HG02759 (cell line): ENCODE results near the gene CPLX4.
"Not testable (repeated sequence)": the region's sequence is repeated elsewhere in the genome, so short reads cannot be mapped to it uniquely, and the experiment has no call there.

Experiments used
- ATAC-seq: cut with Tn5 transposase; IDR thresholded peaks from one replicate; pipeline ENCODE4 v1.9.1; 2021; ENCODE audit warnings: mild to moderate bottlenecking, moderate library complexity; ENCODE audit not compliant: unreplicated experiment

CPLX4 gene

DNA sequence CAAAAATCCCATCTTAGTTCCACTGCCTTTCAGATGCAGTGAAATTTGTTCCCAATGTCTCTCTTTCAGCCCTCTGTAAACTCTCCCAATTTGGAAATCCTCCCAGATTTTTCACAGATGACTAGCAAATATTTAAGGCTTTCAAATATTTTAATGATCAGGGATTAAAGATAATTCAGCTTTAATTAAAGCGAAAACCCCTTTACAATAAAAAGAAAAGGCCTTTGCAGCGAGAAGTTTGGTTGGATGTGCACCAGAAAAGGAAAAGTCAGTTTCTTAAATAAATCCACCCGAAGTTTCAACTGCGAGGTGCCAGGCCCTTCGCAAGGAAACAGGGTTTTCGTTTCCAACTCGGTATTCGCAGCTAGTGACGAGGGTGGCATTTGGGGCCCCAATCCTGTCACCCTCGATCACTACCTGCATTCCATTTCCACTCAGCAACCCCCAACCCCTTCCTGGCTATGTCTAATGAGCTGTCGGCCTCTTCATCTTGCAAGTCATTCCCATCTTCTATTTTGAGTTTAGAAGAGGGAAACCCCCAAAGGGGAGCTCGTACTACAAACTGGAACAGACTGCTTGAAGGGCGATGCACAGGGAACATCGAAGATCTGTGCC lies 46.7 kb downstream of the CPLX4 start:
- ATAC-seq, result no peak

DNA sequence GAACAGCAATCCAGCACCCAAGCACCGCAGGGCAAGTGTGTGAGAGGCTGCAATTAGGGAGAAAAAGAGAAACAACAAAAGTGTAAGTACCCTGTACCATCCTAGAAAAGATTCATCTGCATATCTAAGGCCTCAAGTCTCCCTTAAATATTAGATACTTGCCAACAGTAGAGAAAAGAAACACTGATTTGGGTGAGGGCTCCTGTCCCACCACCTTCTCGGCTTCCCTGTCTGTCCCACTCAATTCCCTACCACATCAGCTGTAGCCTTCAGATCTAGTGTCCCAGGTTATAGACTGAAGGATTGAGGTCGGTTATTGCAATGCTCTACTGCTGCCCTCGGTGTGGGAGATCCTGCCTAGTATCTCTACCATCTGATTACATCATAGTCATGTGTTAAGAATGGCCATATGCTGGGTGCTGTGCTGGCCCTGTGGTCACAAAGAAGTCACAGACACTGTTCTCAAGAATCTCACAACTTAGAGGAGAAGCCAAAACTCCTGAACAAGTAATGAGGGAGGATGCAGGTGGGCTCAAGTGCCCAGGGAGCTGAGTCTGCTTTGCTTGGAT lies 47.7 kb downstream of the CPLX4 start:
- ATAC-seq, result no peak

DNA sequence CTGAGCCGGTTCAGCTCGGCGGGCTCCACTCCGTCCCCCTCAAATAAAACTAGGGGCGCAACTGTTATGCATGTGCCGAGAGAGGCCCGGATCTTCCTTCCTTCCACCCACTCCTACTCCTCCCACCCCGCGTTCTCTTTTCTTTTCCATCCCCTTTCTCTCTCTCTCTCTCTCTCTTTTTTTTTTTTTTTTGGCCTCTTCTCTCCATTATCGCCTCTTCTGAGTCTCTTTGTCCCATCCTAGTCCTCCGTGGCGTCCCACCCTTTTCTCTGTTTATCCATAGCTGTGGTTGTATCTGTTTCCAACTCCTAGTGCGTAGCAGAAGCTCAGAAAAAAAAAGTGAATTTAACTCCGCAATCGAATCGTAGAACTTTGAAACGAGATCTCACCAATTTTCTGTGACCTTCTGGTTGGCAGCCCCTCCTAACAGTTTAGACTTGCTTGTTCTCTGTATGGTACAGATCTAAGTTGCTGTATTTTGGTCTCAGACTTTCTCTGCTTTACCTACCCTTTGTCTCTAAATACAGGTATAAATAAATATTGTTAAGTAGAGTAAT lies 48.8 kb downstream of the CPLX4 start:
- ATAC-seq, result no peak

DNA sequence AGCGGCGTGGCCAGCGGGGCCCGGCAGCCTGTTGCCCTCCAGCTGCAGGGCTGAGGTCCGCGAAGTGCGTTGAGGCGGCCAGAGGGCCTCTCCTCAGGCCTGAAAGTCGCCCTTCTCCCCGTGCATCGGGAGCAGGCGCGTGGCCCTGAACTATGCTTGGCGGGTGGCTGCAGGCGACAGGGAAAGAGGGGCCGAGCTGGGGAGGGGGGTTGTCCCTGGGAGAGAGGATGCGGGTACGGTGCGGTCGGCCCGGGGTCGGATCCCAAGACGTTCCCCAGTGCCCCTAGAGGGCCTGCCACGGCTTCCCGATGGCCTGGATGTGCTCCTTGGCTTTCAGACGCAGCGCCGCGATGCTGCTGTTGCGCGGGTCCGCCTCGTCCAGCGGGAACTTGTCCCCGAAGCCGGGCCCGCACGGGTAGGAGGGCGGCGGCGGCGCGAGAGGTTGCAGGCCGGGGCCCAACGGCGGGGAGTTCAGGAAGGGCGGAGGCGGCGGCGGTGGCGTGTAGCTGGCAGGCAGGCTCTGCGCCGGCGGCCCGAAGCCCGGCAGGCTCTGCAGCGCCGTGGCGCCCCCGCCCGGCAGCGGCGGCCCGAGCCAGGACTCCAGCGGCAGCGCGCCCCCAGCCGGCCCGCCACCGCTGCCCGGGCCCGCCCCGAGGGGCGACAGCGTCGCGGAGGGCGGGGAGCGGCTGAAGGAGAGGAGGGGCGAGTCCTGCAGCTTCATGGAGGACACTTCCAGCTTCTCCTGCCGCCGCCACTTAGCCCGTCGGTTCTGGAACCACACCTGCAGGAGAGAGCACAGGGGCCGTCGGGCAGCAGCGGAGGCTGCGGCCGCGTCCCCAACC lies 49.5 kb downstream of the CPLX4 start:
- ATAC-seq, result peak; percentile 58

DNA sequence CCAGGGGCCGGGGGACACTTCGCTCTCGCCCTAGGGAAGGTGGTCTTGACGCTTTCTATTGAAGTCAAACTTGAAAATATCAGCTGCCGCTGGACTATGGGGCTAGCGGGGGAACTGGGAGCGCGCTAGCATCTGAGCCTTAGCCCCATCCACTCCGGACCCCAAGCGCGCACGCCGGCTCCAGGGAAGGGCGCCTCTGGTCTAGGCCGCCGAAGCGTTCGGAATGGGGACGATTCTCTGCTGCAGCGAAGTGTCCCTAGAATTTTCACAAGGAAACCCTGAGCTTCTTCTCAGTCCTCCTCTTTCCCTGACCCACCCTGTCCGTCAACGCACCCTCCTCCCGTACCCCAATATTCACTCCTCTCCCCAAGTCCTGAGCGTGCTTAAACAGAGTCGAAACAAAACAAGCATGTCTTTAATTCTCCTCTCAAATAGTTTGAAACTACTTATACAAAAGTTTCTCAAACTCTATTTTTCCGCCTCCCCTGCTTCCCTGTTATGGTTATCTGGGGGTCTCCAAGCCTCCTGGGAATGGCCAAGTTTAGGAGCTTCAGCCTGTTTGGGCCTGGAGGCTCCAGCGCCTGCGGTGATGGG lies 50.2 kb downstream of the CPLX4 start:
- no peak for ATAC-seq

DNA sequence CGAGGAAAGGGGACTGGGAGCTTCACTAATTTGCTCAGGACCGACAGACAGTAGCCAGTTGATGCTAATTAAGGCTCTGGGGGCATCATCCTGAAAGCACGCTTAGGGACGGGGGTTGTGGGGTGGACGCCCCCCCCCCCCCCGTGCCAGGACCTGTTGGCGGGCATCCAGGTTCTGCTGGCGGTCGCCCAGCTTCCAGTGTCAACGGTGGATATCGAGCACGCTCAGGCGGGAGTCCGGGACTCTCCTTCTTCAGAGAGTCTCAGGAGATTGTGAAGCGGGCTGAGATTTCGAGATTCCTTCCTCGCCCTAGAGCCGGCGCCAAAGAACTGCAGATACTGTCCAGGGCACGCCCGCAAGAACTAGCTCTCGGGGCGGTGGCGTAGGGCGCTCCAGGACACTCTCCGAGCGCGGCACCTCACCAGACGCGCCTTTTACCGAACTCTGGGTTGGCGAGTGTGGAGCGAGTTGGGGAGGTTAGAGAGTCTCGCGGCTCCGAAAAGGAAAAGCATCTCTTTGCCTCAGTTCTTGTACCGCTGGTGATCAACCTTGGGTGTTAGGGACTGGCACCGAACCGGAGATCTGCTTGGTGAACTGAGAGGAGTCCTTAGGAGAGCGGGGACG lies 50.8 kb downstream of the CPLX4 start:
- ATAC-seq, result no peak

DNA sequence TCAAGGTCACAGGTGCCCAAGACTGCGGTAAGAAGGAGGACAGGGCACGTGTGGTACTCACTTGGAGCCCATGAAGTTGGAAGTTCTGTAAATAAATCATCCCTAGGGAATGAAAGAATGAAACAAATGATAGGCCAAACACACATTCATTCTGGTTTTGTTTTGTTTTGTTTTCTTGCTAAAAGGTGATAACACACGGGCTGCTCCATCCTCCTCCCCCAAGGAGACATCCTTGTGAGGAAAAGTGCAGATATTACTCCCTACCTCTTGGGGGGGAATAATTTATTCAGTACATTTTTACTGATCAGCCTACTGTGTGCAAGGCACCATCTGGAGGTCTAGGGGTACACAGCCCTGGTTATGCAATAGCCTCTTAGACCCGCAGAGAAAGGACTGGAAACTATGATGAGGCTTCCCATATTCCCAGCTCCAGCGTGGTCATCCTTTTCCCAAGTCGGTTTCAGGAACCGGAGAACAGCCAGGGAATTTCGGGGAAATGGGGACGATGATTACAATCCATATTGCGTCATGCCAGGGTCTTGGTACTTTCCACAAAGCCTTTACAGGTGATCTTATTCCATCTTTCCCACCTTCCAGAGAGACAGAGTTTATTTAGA lies 51.5 kb downstream of the CPLX4 start:
- no peak for ATAC-seq

DNA sequence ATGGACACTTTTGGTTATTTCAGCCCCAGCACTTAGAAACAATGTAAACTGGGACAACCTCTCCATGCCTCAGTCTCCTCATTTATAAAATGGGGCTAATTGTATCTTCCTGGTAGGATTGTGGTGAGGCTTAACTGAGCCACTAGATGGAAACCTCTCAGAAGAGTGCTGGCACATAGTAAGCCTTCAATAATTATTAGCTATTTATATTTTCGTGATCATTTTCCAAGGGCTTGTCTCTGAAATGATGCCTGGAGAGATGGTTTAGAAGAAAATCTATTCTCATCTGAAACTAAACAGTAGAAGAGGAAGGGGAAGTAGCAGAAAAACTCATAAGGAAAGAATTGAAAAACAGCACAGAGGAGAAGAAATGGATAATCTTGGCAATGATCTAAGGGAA lies 52.0 kb downstream of the CPLX4 start:
- ATAC-seq, result no peak

DNA sequence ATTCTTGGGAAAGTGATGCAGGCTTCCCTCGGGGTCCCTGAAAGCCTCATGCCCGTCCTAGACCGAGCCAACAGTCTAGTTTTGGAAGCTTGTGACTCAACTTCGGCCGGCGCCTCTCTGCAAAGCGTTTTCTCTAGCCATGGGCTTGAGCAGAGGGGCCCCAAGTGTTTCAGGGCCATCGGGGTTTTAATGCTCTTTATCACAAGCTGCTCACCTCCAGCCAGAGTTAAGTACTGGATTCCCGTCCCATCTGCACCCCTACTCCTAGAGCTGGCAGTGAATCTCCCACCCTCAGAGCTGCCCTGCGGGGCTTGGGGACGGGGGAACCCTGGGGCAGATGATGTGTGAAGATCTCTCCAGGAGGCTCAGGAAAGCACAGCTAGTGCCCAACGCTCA lies 52.5 kb downstream of the CPLX4 start:
- ATAC-seq, result no peak

DNA sequence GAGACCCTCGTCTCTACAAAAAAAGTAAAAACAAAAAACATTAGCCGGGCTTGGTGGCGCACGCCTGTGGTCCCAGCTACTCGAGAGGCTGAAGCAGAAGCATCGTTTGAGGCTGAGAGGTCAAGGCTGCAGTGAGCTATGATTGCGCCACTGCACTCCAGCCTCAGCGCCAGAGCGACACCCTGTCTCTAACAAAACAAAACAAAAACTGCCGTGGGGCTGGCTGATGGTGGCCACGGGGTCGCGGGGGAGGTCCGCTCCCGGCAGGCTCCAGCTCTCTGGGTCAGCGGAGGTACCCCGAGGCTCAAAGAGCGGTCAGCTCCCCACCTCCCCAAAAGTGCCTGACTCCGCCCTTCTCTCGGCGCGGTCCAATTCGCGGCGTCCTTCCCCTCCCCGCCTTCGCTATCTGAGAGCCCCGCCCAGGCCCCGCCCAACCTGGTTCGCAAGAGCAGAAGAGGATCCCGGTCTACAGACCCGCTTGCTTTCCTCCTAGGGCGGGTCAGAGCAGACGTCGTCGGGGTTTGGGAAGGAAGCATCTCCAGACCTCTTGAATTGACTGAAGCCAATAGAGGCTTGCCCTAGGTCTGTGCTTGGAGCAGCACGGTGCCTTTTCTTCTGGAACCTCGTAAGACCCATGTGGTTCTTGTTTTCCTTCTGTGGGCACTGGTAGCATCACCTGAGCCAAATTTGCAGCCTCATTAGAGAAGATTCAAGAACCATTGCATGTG lies 53.0 kb downstream of the CPLX4 start:
- peak; percentile 63 for ATAC-seq

DNA sequence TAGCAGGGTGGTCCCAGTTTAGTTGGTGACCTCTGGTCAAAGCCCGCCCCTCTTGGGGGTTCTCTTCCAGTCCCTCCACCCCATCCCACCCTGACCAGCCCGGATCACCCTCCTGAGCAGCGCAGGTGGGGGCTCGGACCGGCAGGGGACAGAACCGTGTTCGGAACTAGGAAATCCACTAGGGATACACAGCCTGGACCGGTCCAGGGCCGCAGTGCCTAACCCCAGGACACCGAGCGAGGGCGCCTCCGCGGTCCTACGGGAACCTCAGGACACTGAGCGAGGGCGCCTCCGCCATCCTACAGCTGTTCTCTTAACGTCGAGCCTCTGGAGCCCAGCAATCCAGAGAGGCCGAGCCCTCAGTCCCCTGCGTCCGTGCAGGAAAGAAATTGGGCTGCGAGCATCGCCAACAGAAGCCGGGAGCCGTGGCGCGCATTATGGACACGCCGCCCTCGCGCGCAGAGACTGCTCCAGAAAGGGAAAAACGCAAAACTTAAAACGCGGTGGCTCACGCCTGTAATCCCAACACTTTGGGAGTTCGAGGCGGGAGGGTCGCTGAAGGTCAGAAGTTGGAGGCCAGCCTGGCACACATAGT lies 53.7 kb downstream of the CPLX4 start:
- ATAC-seq, result no peak

DNA sequence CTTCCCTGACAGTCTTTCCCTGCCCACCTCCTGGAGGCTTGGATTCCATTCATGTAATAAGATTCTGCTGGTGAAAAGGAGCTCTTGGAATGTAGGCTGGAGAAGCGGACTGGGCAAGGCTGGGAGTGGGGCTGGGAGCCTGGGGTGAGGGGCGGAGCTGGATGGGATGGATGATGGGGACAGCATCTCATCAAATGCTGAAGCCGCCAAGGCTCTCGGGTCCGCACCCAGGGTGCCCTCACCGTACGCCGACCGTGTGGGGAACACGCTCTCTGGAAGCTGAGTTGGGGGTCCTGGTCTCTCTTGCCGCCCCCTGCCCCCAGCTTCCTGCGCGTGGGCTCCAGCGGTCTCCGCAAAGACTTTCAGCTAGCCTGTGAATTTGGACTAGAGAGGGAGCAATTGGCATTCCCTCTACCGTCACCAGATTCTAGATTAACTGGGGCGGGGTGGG lies 54.3 kb downstream of the CPLX4 start:
- no peak for ATAC-seq

DNA sequence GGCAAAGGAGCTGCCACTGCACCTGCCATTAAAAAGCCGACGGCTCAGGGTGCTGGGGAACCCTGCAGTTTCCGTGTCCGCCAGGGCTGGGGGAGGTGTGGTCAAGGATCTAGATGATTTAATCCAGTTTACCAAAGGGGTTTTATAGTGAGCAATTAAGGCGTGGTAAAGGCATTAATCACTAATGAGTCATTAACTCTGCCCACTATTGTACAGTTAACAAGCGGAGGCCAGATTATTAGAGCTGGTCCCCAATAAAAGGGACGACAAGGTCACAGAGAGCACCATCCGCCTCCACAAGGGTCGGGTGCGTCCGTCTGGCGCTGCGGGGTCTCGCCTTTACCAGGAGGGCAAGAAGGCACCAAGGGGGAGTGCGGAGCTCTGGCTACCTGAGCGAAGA lies 54.8 kb downstream of the CPLX4 start:
- ATAC-seq, result no peak

DNA sequence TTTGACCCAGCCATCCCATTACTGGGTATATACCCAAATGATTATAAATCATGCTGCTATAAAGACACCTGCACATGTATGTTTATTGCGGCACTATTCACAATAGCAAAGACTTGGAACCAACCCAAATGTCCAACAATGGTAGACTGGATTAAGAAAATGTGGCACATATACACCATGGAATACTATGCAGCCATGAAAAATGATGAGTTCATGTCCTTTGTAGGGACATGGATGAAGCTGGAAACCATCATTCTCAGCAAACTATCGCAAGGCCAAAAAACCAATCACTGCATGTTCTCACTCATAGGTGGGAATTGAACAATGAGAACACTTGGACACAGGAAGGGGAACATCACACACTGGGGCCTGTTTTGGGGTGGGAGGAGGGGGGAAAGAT lies 56.2 kb downstream of the CPLX4 start:
- ATAC-seq, result not testable (repeated sequence)

DNA sequence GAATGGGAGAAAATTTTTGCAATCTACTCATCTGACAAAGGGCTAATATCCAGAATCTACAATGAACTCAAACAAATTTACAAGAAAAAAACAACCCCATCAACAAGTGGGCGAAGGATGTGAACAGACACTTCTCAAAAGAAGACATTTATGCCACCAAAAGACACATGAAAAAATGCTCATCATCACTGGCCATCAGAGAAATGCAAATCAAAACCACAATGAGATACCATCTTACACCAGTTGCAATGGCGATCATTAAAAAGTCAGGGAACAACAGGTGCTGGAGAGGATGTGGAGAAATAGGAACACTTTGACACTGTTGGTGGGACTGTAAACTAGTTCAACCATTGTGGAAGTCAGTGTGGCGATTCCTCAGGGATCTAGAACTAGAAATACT lies 56.6 kb downstream of the CPLX4 start:
- ATAC-seq, result not testable (repeated sequence)

DNA sequence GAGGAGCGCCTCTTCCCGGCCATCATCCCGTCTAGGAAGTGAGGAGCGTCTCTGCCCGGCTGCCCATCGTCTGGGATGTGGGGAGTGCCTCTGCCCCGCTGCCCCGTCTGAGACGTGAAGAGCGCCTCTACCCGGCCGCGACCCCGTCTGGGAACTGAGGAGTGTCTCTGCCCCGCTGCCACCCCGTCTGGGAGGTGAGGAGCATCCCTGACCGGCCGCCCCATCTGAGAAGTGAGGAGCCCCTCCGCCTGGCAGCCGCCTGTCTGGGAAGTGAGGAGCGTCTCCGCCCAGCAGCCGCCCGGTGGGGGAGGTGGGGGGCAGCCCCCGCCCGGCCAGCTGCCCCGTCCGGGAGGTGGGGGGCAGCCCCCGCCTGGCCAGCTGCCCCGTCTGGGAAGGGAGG lies 63.0 kb downstream of the CPLX4 start:
- not testable (repeated sequence) for ATAC-seq

DNA sequence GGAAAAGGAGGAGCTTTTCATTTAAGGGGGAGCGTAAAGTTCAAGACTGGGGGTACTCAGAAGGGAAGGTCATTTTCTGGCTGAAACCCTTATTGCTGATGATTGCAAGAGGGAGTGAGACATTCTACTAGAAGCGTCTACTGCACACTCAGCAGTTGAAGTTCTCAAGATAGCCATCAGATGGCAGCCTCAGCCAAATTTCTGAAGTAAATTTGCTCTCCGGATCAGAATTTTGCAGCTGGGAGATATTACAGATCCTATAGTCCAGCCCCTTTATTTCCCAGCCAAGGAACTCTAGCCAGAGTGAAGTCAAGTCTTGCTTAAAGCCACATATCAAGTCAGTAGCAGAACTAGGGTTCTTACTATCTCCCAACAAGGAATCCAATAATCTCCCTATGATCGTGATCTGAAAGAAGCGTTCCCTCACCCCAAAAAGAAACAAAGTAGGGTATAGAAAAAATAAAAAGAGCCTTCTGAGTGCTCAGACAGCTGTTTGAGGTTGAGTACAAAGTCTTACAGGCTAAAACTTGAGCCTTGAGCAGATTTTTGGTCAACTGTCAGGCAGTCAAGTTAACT lies 69.2 kb downstream of the CPLX4 start:
- no peak for ATAC-seq

DNA sequence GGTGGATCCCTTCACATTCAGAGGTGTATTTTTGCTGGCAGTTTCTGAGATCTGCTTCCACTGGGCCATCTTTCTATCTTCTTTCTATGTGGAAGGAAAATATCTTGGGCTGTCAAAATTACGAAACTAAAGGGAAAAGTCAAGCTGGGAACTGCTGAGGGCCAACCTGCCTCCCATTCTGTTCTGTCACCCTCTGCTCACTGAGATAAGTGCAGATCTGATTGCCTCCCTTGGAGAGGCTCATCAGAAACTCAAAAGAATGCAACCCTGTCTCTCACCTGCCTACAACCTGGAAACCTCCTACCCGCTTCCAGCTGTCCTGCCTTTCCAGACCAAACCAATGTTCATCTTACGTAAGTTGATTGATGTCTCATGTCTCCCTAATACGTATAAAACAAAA lies 71.7 kb downstream of the CPLX4 start:
- ATAC-seq, result no peak
